Gastrocnemius medialis (tissue), 4 donors: ENCODE data around the gene SOHLH1. TPM values are rescaled to one million over a fixed set of nuclear protein-coding genes. Genes with fewer than 3 reads are reported as not detected.

Experiments used
- ATAC-seq, 2 donors: fragments of 150-250 bp; one replicate each; pipeline ENCODE4 v1.9.1; 2016
- DNase-seq, 2 donors: peaks; one replicate each; pipeline ENCODE4 v3.0.0-alpha.2; 2019
- H3K27ac ChIP-seq, 4 donors: fragments of 200-600 bp; sonication (generic); 1 replicate in 1 of 4; 2 replicates in 3 of 4; pipeline ENCODE4 v1.5.1; 2016 to 2018; ENCODE audit warnings: mild to moderate bottlenecking in 2 of 4, moderate library complexity in 1 of 4
- H3K27me3 ChIP-seq, 3 donors: fragments of 200-600 bp; sonication (generic) in 2 of 3; 1 replicate in 1 of 3; 2 replicates in 2 of 3; pipeline versions ENCODE4 v1.5.1 to v1.6.0; 2016 to 2019; ENCODE audit warnings: mild to moderate bottlenecking in 1 of 3, moderate library complexity in 1 of 3
- H3K36me3 ChIP-seq, 2 donors: fragments of 200-600 bp; sonication (generic) in 1 of 2; one replicate each; pipeline ENCODE4 v1.5.1; 2017 to 2018
- H3K4me1 ChIP-seq, 2 donors: fragments of 200-600 bp; sonication (generic) in 1 of 2; one replicate each; pipeline ENCODE4 v1.5.1; 2016 to 2017; ENCODE audit warnings: mild to moderate bottlenecking in 2 of 2
- H3K4me3 ChIP-seq, 4 donors: fragments of 200-600 bp; sonication (generic) in 3 of 4; 1 replicate in 1 of 4; 2 replicates in 3 of 4; pipeline ENCODE4 v1.5.1; 2016 to 2019; ENCODE audit warnings: mild to moderate bottlenecking in 2 of 4
- H3K9me3 ChIP-seq, 3 donors: fragments of 200-600 bp; sonication (generic) in 2 of 3; 1 replicate in 1 of 3; 2 replicates in 2 of 3; pipeline ENCODE4 v1.5.1; 2016 to 2019
- CTCF ChIP-seq, 5 experiments: fragments of 450-650 bp in 3 of 5; fragments of 200-600 bp in 2 of 5; sonication (generic) in 2 of 5; IDR thresholded peaks in 4 of 5; conservative IDR thresholded peaks in 1 of 5; 1 replicate in 4 of 5; 2 replicates in 1 of 5; pipeline ENCODE4 v1.5.1; 2016 to 2019; ENCODE audit warnings: antibody characterized with exemption in 5 of 5, mild to moderate bottlenecking in 3 of 5, moderate library complexity in 3 of 5
- POLR2A ChIP-seq, 2 donors: fragments of 450-650 bp; IDR thresholded peaks; one replicate each; pipeline ENCODE4 v1.6.1; 2017; ENCODE audit warnings: antibody characterized with exemption in 2 of 2, mild to moderate bottlenecking in 2 of 2, moderate library complexity in 2 of 2
- in situ Hi-C, 4 donors: fragments of 200-750 bp; cut with MboI; loops; one replicate each; pipeline versions ENCODE4 v1.15.0 to v1.8.0; 2017; ENCODE audit warnings: low sequenced_read_pairs in 4 of 4
- intact Hi-C: fragments of 100-400 bp; cut with DNase I; formaldehyde crosslinking; loops from one replicate; pipeline ENCODE4 v1.15.1; 2023; ENCODE audit warnings: low total_unique reads
- total RNA-seq, 4 donors: library from RNA; depleted of rRNA; stranded (reverse); fragments of >200 nt; gene quantifications; one replicate each; pipeline versions ENCODE4 v1.1.0 to v1.2.3, GENCODE V29; 2016

Gene SOHLH1
- total RNA-seq, 4 donors from 2014 or later = not detected

GRCh38 chr9:135663857-135664256 is 35.4 kb downstream of the SOHLH1 start:
- intact Hi-C loops = no loop called here
- TF ChIP-seq CTCF (IDR thresholded peaks at IDR 0.05 in 4 of 5, conservative IDR thresholded peaks at IDR 0.05 in 1 of 5) (no peak), POLR2A (IDR thresholded peaks at IDR 0.05) (no peak)
- H3K27ac ChIP-seq = no peak overlapping the region
- peaks cover 0 to 7% (median 0%) of the 10 kb centered on the region in 3 donors for H3K27me3 ChIP-seq
- no peaks in the 10 kb centered on the region for H3K9me3 ChIP-seq
- ATAC-seq = no peak
- H3K4me3 ChIP-seq = no peak overlapping the region
- H3K36me3 ChIP-seq = no peaks in the 10 kb centered on the region
- in situ Hi-C loops = no loop called here
- H3K4me1 ChIP-seq = no peaks in the 10 kb centered on the region
- DNase-seq = no peak

DNA sequence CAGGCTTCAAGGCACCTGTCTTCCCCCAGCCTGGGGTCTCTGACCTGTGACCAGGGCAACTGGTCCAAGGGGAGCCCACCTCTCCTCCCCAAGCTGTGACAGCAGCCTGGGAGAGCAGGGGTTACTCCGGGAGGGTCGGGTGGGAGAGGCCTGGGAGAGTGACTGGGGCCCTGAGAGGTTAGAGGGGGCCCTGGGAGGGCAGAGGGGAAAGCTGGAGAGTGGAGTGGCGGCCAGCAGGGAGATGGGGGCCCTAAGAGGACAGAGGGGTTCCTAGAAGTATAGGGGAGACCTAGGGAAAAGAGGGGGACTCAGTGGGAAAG is 35.9 kb downstream of the SOHLH1 start:
- Histone ChIP-seq H3K36me3 (no peaks in the 10 kb centered on the region), H3K4me1 (no peaks in the 10 kb centered on the region), H3K27me3 (peaks cover 0 to 7% (median 0%) of the 10 kb centered on the region in 3 donors), H3K9me3 (no peaks in the 10 kb centered on the region), H3K27ac (no peak overlapping the region), H3K4me3 (no peak overlapping the region)
- TF ChIP-seq CTCF (IDR thresholded peaks at IDR 0.05 in 4 of 5, conservative IDR thresholded peaks at IDR 0.05 in 1 of 5) (no peak), POLR2A (IDR thresholded peaks at IDR 0.05) (no peak)
- ATAC-seq = no peak
- in situ Hi-C loops = no loop called here
- intact Hi-C loops = no loop called here
- DNase-seq = no peak

GRCh38 chr9:135662758-135663450 is 36.4 kb downstream of the SOHLH1 start, which contains the start of gene LCN9:
Gene LCN9 (plus strand): TSS chr9:135663309. CDS start chr9:135663322, 13 bp downstream.
- no peak within 1 kb of the TSS for H3K27ac ChIP-seq
- DNase-seq (peak in 1 of 2 donors; percentile 26), ATAC-seq (peak in 1 of 2 donors; percentile 60)
- in situ Hi-C loops (no loop called here), intact Hi-C loops (no loop called here)
- H3K4me3 ChIP-seq = no peak within 1 kb of the TSS
- H3K27me3 ChIP-seq = peaks cover 0 to 7% (median under 1%) of the 10 kb centered on the region in 3 donors
- no peaks in the 10 kb centered on the region for H3K36me3 ChIP-seq
- H3K9me3 ChIP-seq = no peaks in the 10 kb centered on the region
- no peak for TF ChIP-seq CTCF (IDR thresholded peaks at IDR 0.05 in 4 of 5, conservative IDR thresholded peaks at IDR 0.05 in 1 of 5)
- no peak for TF ChIP-seq POLR2A (IDR thresholded peaks at IDR 0.05)
- no peaks in the 10 kb centered on the region for H3K4me1 ChIP-seq

DNA sequence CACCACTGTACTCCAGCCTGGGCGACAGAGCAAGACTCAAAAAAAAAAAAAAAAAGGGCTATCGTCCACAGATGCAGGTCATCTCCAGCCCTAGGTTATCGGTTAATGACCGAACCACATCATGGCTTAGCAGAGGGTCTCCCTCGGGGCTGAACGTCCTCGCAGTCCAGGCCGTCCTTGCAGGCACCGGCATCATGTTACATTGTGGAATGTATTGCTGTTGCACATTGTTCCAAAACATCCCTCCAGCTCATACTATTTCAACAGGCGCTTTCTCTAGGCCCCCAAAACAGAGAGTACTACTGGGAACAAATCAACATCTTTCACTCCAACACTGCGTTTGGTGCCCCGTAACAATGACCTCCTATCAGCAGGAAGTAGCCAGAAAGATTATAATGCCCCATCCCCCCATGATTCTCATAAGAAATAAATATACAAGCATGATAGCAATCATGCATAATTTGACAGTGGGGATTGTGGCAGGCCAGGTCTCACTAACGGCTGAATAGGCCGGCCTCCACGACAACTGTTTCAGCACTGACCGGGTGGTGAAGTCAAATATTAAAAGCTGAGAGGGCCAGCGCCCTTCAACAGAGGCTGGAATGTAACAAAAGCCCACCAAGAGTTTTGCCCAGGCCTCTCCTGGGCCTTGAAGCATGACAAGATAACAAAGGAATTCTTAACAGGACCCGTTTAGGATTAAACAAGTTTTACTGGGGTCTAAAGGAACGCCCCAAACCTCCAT is 37.3 kb downstream of the SOHLH1 start:
- H3K36me3 ChIP-seq = no peaks in the 10 kb centered on the region
- H3K4me3 ChIP-seq = no peak overlapping the region
- no peak for DNase-seq
- intact Hi-C loops = no loop called here
- H3K9me3 ChIP-seq = no peaks in the 10 kb centered on the region
- no peaks in the 10 kb centered on the region for H3K4me1 ChIP-seq
- no peak for ATAC-seq
- H3K27ac ChIP-seq = no peak overlapping the region
- TF ChIP-seq CTCF (IDR thresholded peaks at IDR 0.05 in 4 of 5, conservative IDR thresholded peaks at IDR 0.05 in 1 of 5) = no peak
- no peak for TF ChIP-seq POLR2A (IDR thresholded peaks at IDR 0.05)
- in situ Hi-C loops = no loop called here
- H3K27me3 ChIP-seq = peaks cover 0 to 7% (median 4%) of the 10 kb centered on the region in 3 donors
